GM19397 (cell line): ENCODE data around the gene THAP7.

Source experiments
- ATAC-seq: cut with Tn5 transposase; IDR thresholded peaks from one replicate; pipeline ENCODE4 v1.9.1; 2021; ENCODE audit warnings: mild to moderate bottlenecking, moderate library complexity; ENCODE audit not compliant: unreplicated experiment

THAP7 gene

GRCh38 chr22:20994128-20994901 is 7.6 kb downstream of the THAP7 start:
- ATAC-seq = no peak

- ATAC-seq = no peak
These were observed 8.4 kb downstream of the THAP7 start for GRCh38 chr22:20993304-20994127.

GRCh38 chr22:20992456-20993303 is 9.2 kb downstream of the THAP7 start:
- ATAC-seq = no peak

GRCh38 chr22:20992056-20992442 is 9.9 kb downstream of the THAP7 start:
- no peak for ATAC-seq

GRCh38 chr22:20991252-20992055 is 10.5 kb downstream of the THAP7 start:
- no peak for ATAC-seq

GRCh38 chr22:20990184-20991180 is 11.4 kb downstream of the THAP7 start:
- ATAC-seq = no peak

- no peak for ATAC-seq
These were observed 12.4 kb downstream of the THAP7 start for GRCh38 chr22:20989323-20990138.

- ATAC-seq = no peak
These were observed 13.2 kb downstream of the THAP7 start for GRCh38 chr22:20988573-20989322.

- ATAC-seq = no peak
These were observed 14.5 kb downstream of the THAP7 start for GRCh38 chr22:20987375-20987774.

GRCh38 chr22:20986365-20986764 is 15.6 kb downstream of the THAP7 start:
- no peak for ATAC-seq

- no peak for ATAC-seq
These were observed 16.2 kb downstream of the THAP7 start for GRCh38 chr22:20985720-20986119.

- ATAC-seq = no peak
These were observed 18.7 kb downstream of the THAP7 start for GRCh38 chr22:20983081-20983771.

- ATAC-seq = peak; percentile 7
These were observed 19.4 kb downstream of the THAP7 start for GRCh38 chr22:20982563-20982882.

GRCh38 chr22:20981787-20982562 is 19.9 kb downstream of the THAP7 start, which contains the start of gene LZTR1:
Gene LZTR1 (plus strand): TSS chr22:20982297. CDS start chr22:20982372, 75 bp downstream.
- peak; percentile 77 for ATAC-seq

- ATAC-seq = no peak
These were observed 20.8 kb downstream of the THAP7 start for GRCh38 chr22:20980938-20981722.

- no peak for ATAC-seq
These were observed 21.4 kb downstream of the THAP7 start for GRCh38 chr22:20980523-20980922.
